HCT116 (cell line): ENCODE data around the gene TENM4. TPM values are rescaled to one million over a fixed set of nuclear protein-coding genes. Genes with fewer than 3 reads are reported as not detected.

ENCODE experiments used
- ATAC-seq: fragments of 200-7000 bp; cut with Tn5 transposase; 2 replicates; pipeline ENCODE4 v1.9.1; 2020; ENCODE audit warnings: mild to moderate bottlenecking, moderate library complexity
- BruUV-seq: library from RNA; stranded (reverse); fragments of 400-500 nt; replicated peaks from 2 replicates; lab custom pipeline; 2021; lab: Mats Ljungman, UMichigan
- CTCF ChIA-PET: fragments of 300-600 bp; sonication (Branson Sonifier 250); formaldehyde crosslinking; loops from one replicate; lab custom pipeline; 2021; ENCODE audit warnings: antibody characterized with exemption; lab: Charles Lee
- POLR2A ChIA-PET: fragments of 300-600, 350-600 bp; sonication (Branson Sonifier 250); formaldehyde crosslinking; loops from one replicate; lab custom pipeline; 2021; ENCODE audit warnings: antibody characterized with exemption; lab: Charles Lee
- RAD21 ChIA-PET, 2 experiments: fragments of 300-600 bp; sonication (Branson Sonifier 250); formaldehyde crosslinking; loops; one replicate each; lab custom pipeline; 2023; ENCODE audit warnings: low total read pairs in 2 of 2; ENCODE audit not compliant: uncharacterized antibody in 2 of 2, unreplicated experiment in 2 of 2, low non-redundant PET in 1 of 2; lab: Charles Lee
- DNase-seq: peaks from one replicate; pipeline ENCODE4 v3.0.0-alpha.2; 2010; ENCODE audit warnings: low read depth, low spot score
- H2AFZ ChIP-seq: fragments of 200-600 bp; shearing (Covaris generic), sonication (generic); 2 replicates; pipeline ENCODE4 v1.6.1; 2017; ENCODE audit warnings: low read depth, mixed run types, mixed read lengths, antibody characterized with exemption, low read length; ENCODE audit not compliant: poor library complexity, severe bottlenecking
- H3K27ac ChIP-seq: 2 replicates; pipeline ENCODE4 v1.5.1; 2012; ENCODE audit warnings: low read depth, low read length
- H3K27me3 ChIP-seq: fragments of 200-600 bp; sonication (generic); 2 replicates; pipeline ENCODE4 v1.6.1; 2016; ENCODE audit warnings: mixed run types, low read length, mixed read lengths; ENCODE audit not compliant: insufficient read depth
- H3K36me3 ChIP-seq, 2 experiments: fragments of 200-500 bp in 1 of 2; fragments of 200-600 bp in 1 of 2; sonication (Bioruptor generic) in 1 of 2; sonication (generic) in 1 of 2; 2 replicates each; pipeline versions ENCODE4 v1.5.1 to v1.6.1; 2014 to 2016; ENCODE audit warnings: low read length in 2 of 2, inconsistent platforms in 1 of 2, mixed read lengths in 1 of 2, mixed run types in 1 of 2; ENCODE audit not compliant: insufficient read depth in 2 of 2, control insufficient read depth in 1 of 2
- H3K4me1 ChIP-seq, 2 experiments: fragments of 200-600 bp in 1 of 2; sonication (generic) in 1 of 2; 2 replicates each; pipeline versions ENCODE4 v1.5.1 to v1.6.1; 2012 to 2017; ENCODE audit warnings: low read length in 2 of 2, inconsistent platforms in 1 of 2, mild to moderate bottlenecking in 1 of 2, mixed read lengths in 1 of 2, mixed run types in 1 of 2, moderate library complexity in 1 of 2; ENCODE audit not compliant: insufficient read depth in 2 of 2, control insufficient read depth in 1 of 2
- H3K4me2 ChIP-seq: fragments of 200-600 bp; sonication (generic); 2 replicates; pipeline ENCODE4 v1.6.1; 2017; ENCODE audit warnings: mixed run types, low read length, mixed read lengths
- H3K4me3 ChIP-seq, 2 experiments: fragments of 200-600 bp in 1 of 2; sonication (generic) in 1 of 2; replicated peaks in 1 of 2; 2 replicates each; pipeline ENCODE4 v1.5.1; 2011 to 2016; ENCODE audit warnings: low read length in 2 of 2, control low read depth in 1 of 2, low read depth in 1 of 2, mild to moderate bottlenecking in 1 of 2, mixed read lengths in 1 of 2, mixed run types in 1 of 2
- H3K79me2 ChIP-seq: fragments of 200-600 bp; sonication (generic); 2 replicates; pipeline ENCODE4 v1.6.1; 2017; ENCODE audit warnings: mild to moderate bottlenecking, mixed run types, low read length, moderate library complexity, mixed read lengths; ENCODE audit not compliant: insufficient read depth
- H3K9ac ChIP-seq: fragments of 200-600 bp; sonication (generic); 2 replicates; pipeline ENCODE4 v1.6.1; 2016; ENCODE audit warnings: low read length, mixed read lengths
- H3K9me2 ChIP-seq: fragments of 200-600 bp; sonication (generic), shearing (Covaris generic); 2 replicates; pipeline ENCODE4 v1.6.1; 2017; ENCODE audit warnings: mixed run types, mild to moderate bottlenecking, moderate library complexity; ENCODE audit not compliant: insufficient read depth
- H3K9me3 ChIP-seq, 2 experiments: fragments of 200-500 bp in 1 of 2; fragments of 200-600 bp in 1 of 2; sonication (Bioruptor generic) in 1 of 2; sonication (generic) in 1 of 2; 2 replicates each; pipeline ENCODE4 v1.6.1; 2014 to 2017; ENCODE audit warnings: low read length in 2 of 2, mixed read lengths in 2 of 2, inconsistent platforms in 1 of 2, low read depth in 1 of 2, mild to moderate bottlenecking in 1 of 2, mixed run types in 1 of 2, moderate library complexity in 1 of 2; ENCODE audit not compliant: control insufficient read depth in 1 of 2, insufficient read depth in 1 of 2
- H4K20me1 ChIP-seq: fragments of 200-600 bp; sonication (generic), shearing (Covaris generic); 2 replicates; pipeline ENCODE4 v1.6.1; 2017; ENCODE audit warnings: mixed run types, mild to moderate bottlenecking, moderate library complexity; ENCODE audit not compliant: insufficient read depth
- CEBPB ChIP-seq: IDR thresholded peaks from 2 replicates; pipeline ENCODE4 v1.6.1; 2012; ENCODE audit warnings: low read depth
- EGR1 ChIP-seq: IDR thresholded peaks from 2 replicates; pipeline ENCODE4 v1.6.1; 2012; ENCODE audit warnings: low read depth
- ELF1 ChIP-seq: IDR thresholded peaks from 2 replicates; pipeline ENCODE4 v1.6.1; 2012; ENCODE audit warnings: low read depth, borderline replicate concordance
- EZH2phosphoT487 ChIP-seq: fragments of 200-600 bp; IDR thresholded peaks from 2 replicates; pipeline ENCODE4 v1.6.1; 2018; ENCODE audit warnings: antibody characterized with exemption, borderline replicate concordance
- FOSL1 ChIP-seq: IDR thresholded peaks from 2 replicates; pipeline ENCODE4 v1.6.1; 2012; ENCODE audit warnings: low read depth
- JUND ChIP-seq: IDR thresholded peaks from 2 replicates; pipeline ENCODE4 v1.6.1; 2012
- POLR2AphosphoS5 ChIP-seq: IDR thresholded peaks from 2 replicates; pipeline ENCODE4 v1.6.1; 2011; ENCODE audit warnings: mild to moderate bottlenecking, low read depth, low read length, moderate library complexity
- SP1 ChIP-seq: IDR thresholded peaks from 2 replicates; pipeline ENCODE4 v1.6.1; 2012; ENCODE audit warnings: low read depth
- SRF ChIP-seq: IDR thresholded peaks from 2 replicates; pipeline ENCODE4 v1.6.1; 2012; ENCODE audit warnings: low read depth
- TCF7L2 ChIP-seq: IDR thresholded peaks from 2 replicates; pipeline ENCODE4 v1.7.0; 2011; ENCODE audit warnings: borderline replicate concordance, inconsistent platforms; ENCODE audit not compliant: insufficient read depth, insufficient read length; ENCODE audit errors: extremely low read depth
- YY1 ChIP-seq: IDR thresholded peaks from 2 replicates; pipeline ENCODE4 v1.6.1; 2011; ENCODE audit warnings: low read length, low read depth, moderate library complexity, mild to moderate bottlenecking; ENCODE audit not compliant: insufficient replicate concordance; ENCODE audit errors: extremely low read depth
- intact Hi-C: fragments of 100-400 bp; cut with micrococcal nuclease; formaldehyde crosslinking; loops from 2 replicates; pipeline ENCODE4 v1.10.0; 2022
- total RNA-seq: library from RNA; stranded (reverse); gene quantifications from one replicate; pipeline ENCODE4 v1.2.1, GENCODE V29; 2021; ENCODE audit not compliant: unreplicated experiment
- TF ChIP-seq, protein P1 (sequence below): IDR thresholded peaks from 2 replicates; pipeline ENCODE4 v1.6.1; 2012
- TF ChIP-seq, protein P2 (sequence below), 3 experiments: fragments of 200-600 bp in 1 of 3; sonication (generic) in 1 of 3; IDR thresholded peaks in 2 of 3; conservative IDR thresholded peaks in 1 of 3; 2 replicates each; pipeline ENCODE4 v1.5.1; 2012 to 2017; ENCODE audit warnings: low read depth in 2 of 3, low read length in 2 of 3, antibody characterized with exemption in 1 of 3, borderline replicate concordance in 1 of 3, control low read depth in 1 of 3, mild to moderate bottlenecking in 1 of 3, mixed read lengths in 1 of 3, mixed run types in 1 of 3, moderate library complexity in 1 of 3; ENCODE audit not compliant: insufficient read depth in 1 of 3
- TF ChIP-seq, protein P3 (sequence below): IDR thresholded peaks from 2 replicates; pipeline ENCODE4 v1.6.1; 2012; ENCODE audit warnings: low read depth
- TF ChIP-seq, protein P4 (sequence below): IDR thresholded peaks from 2 replicates; pipeline ENCODE4 v1.6.1; 2011; ENCODE audit warnings: mild to moderate bottlenecking, low read length, moderate library complexity; ENCODE audit not compliant: insufficient replicate concordance; ENCODE audit errors: extremely low read depth

Gene TENM4
- total RNA-seq, 1 experiment from 2014 or later = 0.05 TPM

DNA sequence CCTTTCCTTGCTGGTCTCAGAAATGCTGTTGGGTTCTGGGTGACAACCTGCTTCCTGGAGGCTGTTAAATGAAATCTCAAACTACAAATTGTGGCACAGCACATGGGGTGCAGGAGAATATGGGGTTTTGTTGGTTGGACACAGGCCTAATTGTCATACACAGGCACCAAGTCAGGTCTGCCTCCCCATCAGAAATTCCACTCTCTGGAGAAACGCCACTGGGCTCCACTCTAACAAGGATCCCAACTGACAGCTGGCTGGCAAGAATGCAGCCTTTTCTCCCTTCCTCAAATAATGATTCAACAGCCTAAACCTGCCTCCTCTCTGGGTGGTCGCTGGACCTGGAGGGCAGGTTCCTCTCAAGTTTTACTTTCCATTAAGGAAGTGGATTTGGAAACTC, 688.3 kb downstream of the TENM4 start:
- H3K36me3 ChIP-seq = no peaks in the 10 kb centered on the region
- POLR2A ChIA-PET = no interaction called here
- H3K4me1 ChIP-seq = no peaks in the 10 kb centered on the region
- ATAC-seq = no peak
- no peak overlapping the region for H3K4me3 ChIP-seq
- no peaks in the 10 kb centered on the region for H3K9me3 ChIP-seq
- intact Hi-C loops = no loop called here
- H3K79me2 ChIP-seq = no peaks in the 10 kb centered on the region
- no peaks in the 10 kb centered on the region for H4K20me1 ChIP-seq
- no peak overlapping the region for H3K4me2 ChIP-seq
- H3K9me2 ChIP-seq = no peaks in the 10 kb centered on the region
- no peak overlapping the region for H3K9ac ChIP-seq
- peaks cover 52% of the 10 kb centered on the region for H3K27me3 ChIP-seq
- TF ChIP-seq, protein P1, sequence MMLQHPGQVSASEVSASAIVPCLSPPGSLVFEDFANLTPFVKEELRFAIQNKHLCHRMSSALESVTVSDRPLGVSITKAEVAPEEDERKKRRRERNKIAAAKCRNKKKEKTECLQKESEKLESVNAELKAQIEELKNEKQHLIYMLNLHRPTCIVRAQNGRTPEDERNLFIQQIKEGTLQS = no peak
- TF ChIP-seq TCF7L2 (no peak), ELF1 (no peak), SP1 (no peak), SRF (no peak), POLR2AphosphoS5 (no peak), EGR1 (no peak), FOSL1 (no peak), YY1 (no peak), JUND (no peak), CEBPB (no peak), EZH2phosphoT487 (no peak)
- TF ChIP-seq, protein P2, sequence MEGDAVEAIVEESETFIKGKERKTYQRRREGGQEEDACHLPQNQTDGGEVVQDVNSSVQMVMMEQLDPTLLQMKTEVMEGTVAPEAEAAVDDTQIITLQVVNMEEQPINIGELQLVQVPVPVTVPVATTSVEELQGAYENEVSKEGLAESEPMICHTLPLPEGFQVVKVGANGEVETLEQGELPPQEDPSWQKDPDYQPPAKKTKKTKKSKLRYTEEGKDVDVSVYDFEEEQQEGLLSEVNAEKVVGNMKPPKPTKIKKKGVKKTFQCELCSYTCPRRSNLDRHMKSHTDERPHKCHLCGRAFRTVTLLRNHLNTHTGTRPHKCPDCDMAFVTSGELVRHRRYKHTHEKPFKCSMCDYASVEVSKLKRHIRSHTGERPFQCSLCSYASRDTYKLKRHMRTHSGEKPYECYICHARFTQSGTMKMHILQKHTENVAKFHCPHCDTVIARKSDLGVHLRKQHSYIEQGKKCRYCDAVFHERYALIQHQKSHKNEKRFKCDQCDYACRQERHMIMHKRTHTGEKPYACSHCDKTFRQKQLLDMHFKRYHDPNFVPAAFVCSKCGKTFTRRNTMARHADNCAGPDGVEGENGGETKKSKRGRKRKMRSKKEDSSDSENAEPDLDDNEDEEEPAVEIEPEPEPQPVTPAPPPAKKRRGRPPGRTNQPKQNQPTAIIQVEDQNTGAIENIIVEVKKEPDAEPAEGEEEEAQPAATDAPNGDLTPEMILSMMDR (IDR thresholded peaks at IDR 0.05 in 2 of 3, conservative IDR thresholded peaks at IDR 0.05 in 1 of 3; ENCODE audit: borderline replicate concordance in 1 of 3, insufficient read depth in 1 of 3, low read depth in 2 of 3, low read length in 2 of 3) = no peak
- TF ChIP-seq, protein P3, sequence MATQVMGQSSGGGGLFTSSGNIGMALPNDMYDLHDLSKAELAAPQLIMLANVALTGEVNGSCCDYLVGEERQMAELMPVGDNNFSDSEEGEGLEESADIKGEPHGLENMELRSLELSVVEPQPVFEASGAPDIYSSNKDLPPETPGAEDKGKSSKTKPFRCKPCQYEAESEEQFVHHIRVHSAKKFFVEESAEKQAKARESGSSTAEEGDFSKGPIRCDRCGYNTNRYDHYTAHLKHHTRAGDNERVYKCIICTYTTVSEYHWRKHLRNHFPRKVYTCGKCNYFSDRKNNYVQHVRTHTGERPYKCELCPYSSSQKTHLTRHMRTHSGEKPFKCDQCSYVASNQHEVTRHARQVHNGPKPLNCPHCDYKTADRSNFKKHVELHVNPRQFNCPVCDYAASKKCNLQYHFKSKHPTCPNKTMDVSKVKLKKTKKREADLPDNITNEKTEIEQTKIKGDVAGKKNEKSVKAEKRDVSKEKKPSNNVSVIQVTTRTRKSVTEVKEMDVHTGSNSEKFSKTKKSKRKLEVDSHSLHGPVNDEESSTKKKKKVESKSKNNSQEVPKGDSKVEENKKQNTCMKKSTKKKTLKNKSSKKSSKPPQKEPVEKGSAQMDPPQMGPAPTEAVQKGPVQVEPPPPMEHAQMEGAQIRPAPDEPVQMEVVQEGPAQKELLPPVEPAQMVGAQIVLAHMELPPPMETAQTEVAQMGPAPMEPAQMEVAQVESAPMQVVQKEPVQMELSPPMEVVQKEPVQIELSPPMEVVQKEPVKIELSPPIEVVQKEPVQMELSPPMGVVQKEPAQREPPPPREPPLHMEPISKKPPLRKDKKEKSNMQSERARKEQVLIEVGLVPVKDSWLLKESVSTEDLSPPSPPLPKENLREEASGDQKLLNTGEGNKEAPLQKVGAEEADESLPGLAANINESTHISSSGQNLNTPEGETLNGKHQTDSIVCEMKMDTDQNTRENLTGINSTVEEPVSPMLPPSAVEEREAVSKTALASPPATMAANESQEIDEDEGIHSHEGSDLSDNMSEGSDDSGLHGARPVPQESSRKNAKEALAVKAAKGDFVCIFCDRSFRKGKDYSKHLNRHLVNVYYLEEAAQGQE = no peak
- TF ChIP-seq, protein P4, sequence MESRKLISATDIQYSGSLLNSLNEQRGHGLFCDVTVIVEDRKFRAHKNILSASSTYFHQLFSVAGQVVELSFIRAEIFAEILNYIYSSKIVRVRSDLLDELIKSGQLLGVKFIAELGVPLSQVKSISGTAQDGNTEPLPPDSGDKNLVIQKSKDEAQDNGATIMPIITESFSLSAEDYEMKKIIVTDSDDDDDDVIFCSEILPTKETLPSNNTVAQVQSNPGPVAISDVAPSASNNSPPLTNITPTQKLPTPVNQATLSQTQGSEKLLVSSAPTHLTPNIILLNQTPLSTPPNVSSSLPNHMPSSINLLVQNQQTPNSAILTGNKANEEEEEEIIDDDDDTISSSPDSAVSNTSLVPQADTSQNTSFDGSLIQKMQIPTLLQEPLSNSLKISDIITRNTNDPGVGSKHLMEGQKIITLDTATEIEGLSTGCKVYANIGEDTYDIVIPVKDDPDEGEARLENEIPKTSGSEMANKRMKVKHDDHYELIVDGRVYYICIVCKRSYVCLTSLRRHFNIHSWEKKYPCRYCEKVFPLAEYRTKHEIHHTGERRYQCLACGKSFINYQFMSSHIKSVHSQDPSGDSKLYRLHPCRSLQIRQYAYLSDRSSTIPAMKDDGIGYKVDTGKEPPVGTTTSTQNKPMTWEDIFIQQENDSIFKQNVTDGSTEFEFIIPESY = no peak
- TF ChIP-seq, all 23 proteins: peak for 0
- H2AFZ ChIP-seq = no peak overlapping the region
- no peak for DNase-seq
- ChIA-PET CTCF (no interaction called here), RAD21 (no interaction called here)
- BruUV-seq = no TSS peak
- no peak overlapping the region for H3K27ac ChIP-seq
